ENCODE data around the gene NOTCH3.

DNA sequence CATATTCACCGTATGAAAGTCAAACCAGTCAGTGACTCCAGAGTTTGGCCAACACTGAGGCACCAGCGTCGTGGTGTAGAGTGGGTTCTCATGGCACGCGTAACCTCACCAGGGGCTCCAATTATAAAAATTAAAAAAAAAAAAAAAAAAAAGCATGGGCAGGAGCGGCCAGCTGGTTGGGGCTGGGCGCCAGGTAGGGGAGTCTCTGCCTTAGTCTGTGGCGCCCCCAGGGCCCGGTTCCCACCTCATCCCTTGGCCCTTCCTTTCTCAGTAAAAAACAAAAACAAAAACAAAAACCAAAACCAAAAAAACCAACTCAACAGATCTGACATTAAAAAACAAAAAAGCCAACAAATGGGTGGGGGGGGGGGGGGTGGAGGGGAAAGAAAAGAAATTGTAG is 36.1 kb upstream of the NOTCH3 start:
- TF ChIP-seq POLR2AphosphoS5 (IDR thresholded peaks at IDR 0.05; ENCODE audit: low read depth, low read length) (no peak), TAF1 (IDR thresholded peaks at IDR 0.05; ENCODE audit: low read depth, low read length) (no peak), POLR2A (IDR thresholded peaks at IDR 0.05; ENCODE audit: low read depth, low read length) (no peak), PAX5 (IDR thresholded peaks at IDR 0.05; ENCODE audit: insufficient read depth, low read length, severe bottlenecking) (no peak), SPI1 (IDR thresholded peaks at IDR 0.05; ENCODE audit: low read depth, low read length) (no peak)

Data from GM12891 (cell line).